ENCODE results near the gene MECR.

DNA sequence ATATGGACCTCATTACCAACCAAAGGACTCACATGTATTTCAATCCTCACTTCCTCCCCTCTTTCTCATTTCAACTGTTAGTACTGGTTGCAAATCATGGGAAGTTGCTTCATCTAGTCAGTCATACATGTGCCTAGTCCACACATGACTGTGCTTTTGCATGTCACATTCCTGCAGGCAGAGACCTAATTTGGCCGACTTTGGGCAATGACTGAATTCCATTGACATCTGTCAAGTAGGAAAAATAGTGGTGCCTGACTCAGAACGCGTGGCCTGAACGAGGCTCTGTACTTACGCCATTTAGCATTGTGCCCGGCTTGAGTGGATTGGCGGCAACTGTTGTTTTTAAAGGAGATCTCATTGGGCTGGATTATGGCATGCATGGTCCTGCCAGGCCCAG is 23.6 kb upstream of the MECR start:
- TF ChIP-seq EZH2 (IDR thresholded peaks at IDR 0.05): no peak
- no peak for TF ChIP-seq POLR2AphosphoS5 (IDR thresholded peaks at IDR 0.05; ENCODE audit: borderline replicate concordance, low read depth, low read length)

All from SK-N-MC (cell line).